NCI-H345 (cell line): ENCODE measurements around the gene TOMM22.
A peak's percentile ranks its signal among the peaks of the same experiment; 100 is the strongest.

Source experiments
- DNase-seq: peaks from one replicate; lab custom pipeline; 2025; lab: John Stamatoyannopoulos, UW

Gene TOMM22

DNA sequence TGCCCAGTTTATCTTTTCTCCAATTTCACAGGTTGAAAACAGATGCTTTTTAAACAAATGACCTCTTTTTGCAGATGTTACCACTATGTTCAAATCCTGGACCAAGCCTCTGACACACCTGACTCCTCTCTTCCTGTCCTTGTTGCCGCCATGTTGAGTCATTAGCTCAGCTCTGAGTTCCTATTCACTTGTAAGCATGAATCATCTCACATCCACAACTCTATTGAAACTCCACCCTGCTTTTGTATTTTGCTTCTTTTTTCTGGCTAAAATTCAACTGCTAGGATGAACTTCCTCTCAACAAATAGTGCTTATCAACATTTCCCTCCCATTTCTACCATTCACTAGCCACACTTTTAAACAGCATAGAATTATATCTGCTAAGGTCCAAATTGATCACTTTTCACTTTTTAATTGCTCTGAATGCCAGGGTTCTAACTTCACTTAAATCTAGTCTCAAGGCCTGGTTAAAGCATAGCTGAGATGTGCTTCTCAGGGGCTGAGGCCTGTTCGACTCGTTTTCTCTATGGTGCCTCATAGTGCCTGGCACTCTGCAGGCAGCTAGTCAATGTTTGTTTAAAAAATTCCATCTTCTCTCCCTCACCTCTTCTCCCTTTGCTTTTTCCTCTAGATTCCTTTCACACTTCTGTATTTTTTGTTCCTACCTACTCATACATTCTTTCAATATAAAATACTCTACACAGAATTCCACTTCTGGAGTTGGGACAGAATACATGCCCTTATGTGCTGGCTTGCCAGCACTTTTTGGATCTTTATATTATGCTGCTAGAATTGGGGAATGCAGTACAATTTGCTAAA, 15.1 kb downstream of the TOMM22 start:
- no peak for DNase-seq

DNA sequence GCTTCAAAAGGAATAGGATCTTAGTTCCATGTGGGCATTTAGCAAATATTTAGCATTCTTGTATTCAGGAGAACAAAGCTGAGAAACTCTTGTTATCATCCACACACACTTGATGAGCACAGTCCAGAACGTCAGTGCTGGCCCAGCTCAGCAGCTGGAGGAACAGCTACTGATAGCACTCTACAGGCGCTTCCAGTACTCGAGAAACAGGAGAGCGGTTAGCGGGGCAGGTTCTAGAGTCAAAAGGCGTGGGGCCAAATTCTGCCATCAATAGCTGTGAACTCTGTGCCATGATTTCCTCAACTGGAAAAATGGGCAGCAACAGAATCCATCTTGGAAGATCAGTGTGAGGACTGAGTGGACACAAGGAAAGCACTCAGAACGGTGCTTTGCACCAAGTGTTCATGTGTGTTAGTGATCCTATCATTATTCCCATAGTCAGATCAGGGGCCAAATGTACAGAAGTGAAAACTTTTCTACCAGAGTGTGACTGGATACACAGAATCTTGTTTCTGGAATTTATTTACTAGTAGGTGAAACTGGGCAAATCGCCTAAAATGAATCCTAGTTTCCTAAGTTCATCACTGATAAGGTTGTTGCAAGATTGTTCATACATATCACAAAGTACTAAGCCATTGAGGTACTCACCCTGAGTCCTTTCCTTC, 15.8 kb downstream of the TOMM22 start:
- DNase-seq, result no peak

DNA sequence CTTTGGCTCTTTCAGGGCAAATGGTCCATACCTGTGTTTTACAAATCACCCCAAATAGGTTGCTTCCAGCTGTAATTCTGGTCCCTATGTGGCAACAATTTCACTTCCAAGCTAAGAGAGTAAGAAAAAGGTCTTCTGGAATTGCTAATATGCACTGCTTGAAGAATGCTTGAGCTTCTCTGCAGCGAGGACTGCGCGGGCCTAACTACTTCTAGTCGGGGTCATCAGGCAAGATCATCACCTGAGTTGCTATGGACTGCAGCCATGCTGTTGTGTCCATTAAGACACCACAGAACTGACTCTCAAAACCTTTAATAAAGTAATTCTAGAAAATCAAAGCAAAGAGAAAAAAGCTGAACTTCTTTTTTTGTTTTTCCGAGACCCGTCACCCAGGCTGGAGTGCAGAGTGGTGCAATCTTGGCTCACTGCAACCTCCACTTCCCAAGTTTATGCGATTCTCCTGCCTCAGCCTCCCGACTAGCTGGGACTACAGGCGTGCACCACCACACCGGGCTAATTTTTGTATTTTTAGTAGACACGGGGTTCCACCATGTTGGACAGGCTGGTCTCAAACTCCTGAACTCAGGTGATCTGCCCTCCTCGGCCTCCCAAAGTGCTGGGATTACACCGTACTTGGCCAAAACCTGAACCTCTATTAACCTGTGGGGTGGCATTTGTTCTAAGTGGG, 16.8 kb downstream of the TOMM22 start:
- no peak for DNase-seq

GRCh38 chr22:38699143-38699542, 17.4 kb downstream of the TOMM22 start:
- DNase-seq, result no peak

- no peak for DNase-seq
These were observed 18.0 kb downstream of the TOMM22 start for GRCh38 chr22:38699784-38700183.

- no peak for DNase-seq
These were observed 18.6 kb downstream of the TOMM22 start for GRCh38 chr22:38700270-38700788.

DNA sequence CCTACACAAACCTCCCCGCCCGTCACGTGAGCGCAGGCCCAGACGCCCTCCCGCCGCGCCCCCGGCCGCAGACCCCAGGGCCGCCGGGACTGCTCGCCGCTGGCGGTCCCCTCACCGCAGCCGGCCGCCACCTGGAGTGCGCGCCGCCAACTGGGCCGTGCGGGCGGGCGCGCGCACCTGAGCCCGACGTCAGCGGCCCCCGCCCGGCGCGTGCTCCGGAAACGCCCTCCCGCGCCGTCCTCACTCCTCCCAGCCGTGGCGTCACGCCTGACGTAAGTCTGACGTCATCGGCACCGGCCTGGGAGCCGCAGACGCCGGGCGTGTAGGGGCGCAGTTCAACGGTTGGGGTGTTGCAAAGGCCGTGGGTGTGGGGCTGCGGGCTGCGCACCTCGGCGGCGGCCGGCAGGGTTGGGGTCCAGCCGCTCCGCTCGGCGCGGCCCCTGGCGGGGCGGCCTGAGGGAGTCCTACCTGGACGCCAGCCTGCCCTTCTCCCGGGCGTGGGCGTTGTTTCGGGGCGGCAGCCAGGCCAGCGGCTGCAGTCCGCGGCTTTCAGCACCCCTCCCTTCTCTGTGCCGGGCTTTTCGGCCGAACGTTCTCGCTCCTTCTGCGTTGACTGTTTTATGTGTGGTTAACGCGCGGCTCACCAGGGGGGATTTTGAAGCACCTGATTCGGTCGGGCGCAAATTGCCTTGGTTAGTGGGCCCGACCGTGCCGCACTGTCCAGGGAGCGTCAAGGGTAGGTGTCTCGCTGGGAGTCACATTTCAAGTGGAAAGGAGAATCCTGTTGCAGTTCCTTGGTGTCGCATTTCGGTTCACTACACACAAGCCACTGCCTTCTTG, 19.3 kb downstream of the TOMM22 start, which contains the start of gene JOSD1:
Gene JOSD1, minus strand, starts transcription at position 155 of the 840 bp plus-strand sequence. CDS start 956 bp downstream, outside the sequence.
- DNase-seq, result peak; percentile 91

GRCh38 chr22:38704654-38705234, 23.0 kb downstream of the TOMM22 start:
- DNase-seq, result no peak

DNA sequence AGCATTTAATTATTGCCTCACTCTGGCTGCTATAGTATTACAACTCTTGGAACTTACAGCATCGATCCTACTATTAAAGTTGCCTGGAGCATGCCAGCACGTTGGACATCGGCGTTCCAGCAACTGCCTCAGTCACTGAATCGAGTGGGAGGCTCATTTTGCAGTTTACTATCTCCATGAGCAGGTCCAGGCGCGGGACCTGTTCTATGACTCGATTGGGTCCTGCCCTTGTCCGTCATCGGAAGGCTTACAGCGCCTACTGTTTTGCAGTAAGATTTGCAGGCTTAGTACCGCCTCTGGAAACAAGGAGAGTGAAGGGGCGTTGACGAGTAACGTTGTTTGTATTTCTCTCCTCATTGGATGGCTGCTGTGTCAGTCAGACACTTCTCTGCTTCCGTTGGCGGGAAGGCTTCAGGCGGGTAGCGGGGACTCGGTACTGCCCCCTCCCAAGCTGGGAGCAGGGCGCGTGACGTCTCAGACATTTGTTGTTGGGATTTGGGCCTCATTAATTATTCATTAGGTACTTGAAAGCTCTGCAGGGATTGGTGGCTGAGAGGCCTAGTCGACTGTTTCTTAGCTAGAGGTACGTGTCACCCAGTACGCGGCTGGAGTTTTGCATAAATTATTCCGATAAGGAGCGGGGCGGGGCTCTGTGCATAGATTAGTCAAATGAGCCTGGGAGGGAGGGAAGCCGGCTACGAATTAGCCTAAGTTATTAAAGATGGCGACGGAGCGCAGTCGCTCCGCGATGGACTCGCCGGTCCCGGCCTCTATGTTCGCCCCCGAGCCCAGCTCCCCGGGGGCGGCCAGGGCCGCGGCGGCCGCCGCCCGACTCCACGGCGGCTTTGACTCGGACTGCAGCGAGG, 23.7 kb downstream of the TOMM22 start, which contains the start of gene GTPBP1:
Gene GTPBP1, plus strand, starts transcription at position 710 of the 866 bp plus-strand sequence. Its CDS starts 12 bp downstream, at position 722.
- peak; percentile 99 for DNase-seq

GRCh38 chr22:38706101-38706900, 24.5 kb downstream of the TOMM22 start:
- no peak for DNase-seq

- DNase-seq, result no peak
These were observed 25.1 kb downstream of the TOMM22 start for GRCh38 chr22:38706901-38707195.

DNA sequence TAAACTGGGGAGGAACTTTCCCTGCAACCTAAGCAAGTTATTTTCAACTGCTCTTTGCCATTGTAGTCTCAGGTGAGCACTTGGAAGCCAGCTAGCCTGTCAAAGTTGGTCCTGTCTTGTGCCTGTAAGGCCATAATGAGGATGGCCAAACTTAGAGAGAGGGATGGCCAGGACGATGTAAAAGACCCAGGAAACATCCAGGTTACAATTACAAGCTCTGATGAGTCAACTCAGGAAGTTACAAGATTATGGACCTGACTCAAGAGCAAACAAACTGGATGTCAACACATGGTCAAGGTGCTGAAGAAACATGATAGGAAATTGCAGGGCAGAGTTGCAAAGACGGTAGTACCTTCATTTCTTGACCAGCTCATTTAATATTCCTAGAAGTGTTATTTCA, 25.6 kb downstream of the TOMM22 start:
- no peak for DNase-seq

GRCh38 chr22:38707984-38708383, 26.2 kb downstream of the TOMM22 start:
- no peak for DNase-seq

- DNase-seq, result no peak
These were observed 27.5 kb downstream of the TOMM22 start for GRCh38 chr22:38709306-38709705.

DNA sequence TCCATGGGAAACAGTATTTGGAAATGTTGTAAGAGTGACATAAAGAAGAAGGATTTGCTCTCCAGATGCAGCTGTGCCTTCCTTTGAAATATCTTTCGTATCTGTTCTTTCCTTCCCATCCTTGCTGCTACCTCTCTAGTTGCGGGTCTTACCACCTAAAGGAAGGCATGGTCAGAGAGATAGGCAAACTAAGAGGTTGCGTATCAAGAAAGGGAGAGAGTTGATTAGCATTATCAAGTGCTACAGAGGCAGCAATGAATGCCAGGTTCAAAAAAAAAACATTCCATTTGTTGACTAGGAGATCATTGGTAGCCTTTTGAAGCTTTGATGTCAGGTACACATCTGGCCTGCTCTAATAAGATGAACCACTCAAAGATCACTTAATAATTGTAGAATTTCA, 28.6 kb downstream of the TOMM22 start:
- DNase-seq, result no peak

DNA sequence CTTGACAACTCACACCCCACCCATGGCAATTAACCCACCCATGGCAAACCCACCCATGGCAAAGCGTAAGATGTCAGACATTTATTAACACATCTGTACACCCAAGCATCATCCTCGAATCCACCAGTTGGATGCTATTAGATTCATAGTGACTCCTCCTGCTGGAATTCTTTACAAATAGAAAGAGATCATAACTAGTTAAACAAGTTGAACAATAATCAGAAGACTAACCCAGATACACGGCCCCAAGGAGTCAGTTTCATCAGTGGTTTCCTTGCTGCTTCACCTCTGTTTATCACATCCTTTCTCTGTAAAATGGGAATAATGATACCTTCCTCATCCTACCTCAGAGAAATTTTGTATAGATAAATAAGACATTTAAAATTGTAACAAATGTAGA, 29.1 kb downstream of the TOMM22 start:
- no peak for DNase-seq

- no peak for DNase-seq
These were observed 30.9 kb downstream of the TOMM22 start for GRCh38 chr22:38712486-38713207.

DNA sequence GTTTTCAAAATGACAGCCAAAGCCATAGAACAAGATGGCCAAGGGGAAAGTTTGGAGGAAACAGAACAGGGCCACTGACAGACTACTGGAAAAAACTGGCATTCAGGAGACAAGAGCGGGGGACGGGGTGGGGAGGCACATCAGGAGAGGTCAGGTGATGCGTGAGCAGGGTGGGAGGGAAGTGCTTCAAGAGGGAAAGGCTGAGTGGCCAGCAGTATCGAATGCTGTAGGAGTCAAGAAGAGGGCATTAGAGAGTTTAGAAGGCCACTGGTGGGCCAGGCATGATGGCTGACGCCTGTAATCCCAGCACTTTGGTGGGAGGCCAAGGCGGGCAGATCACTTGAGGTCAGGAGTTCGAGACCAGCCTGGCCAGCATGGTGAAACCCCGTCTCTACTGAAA, 32.2 kb downstream of the TOMM22 start:
- DNase-seq, result no peak
